Stimulated activated CD8-positive, alpha-beta memory T cell treated with anti-CD3 and anti-CD28 coated beads, Interleukin-7, amount 100 ng/mL, for 1 hour (primary cell): ENCODE measurements around the gene METTL21C.

Source experiments
- DNase-seq, 2 donors: peaks; one replicate each; pipeline ENCODE4 v3.0.0-alpha.2; 2020; ENCODE audit warnings: low read depth in 2 of 2

The METTL21C gene

DNA sequence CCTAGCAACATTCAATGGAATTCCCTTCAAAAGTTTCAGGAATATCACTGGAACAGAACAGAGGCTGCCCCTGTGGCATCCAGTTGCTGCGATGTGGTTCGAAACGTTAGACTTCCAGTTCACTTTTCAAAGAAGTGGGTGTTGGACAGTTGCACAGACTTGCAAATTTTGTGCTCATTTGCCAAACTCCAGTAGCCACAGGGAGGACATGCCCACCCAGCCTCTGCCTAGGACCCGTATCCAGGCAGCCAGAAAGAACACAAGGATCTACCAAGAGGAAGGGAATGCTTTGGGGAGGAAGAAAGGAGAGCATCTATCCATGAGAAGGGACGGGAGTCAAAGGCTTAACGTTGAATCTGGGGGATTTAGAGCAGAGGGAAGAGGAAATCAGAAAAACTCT lies at the start of gene METTL21C:
TSS of gene METTL21C (minus strand) at position 108 of the 400 bp plus-strand sequence. CDS start 546 bp downstream, outside the sequence.
- DNase-seq, result no peak

GRCh38 chr13:102742506-102742905 lies 47.7 kb upstream of the METTL21C start:
- no peak for DNase-seq

DNA sequence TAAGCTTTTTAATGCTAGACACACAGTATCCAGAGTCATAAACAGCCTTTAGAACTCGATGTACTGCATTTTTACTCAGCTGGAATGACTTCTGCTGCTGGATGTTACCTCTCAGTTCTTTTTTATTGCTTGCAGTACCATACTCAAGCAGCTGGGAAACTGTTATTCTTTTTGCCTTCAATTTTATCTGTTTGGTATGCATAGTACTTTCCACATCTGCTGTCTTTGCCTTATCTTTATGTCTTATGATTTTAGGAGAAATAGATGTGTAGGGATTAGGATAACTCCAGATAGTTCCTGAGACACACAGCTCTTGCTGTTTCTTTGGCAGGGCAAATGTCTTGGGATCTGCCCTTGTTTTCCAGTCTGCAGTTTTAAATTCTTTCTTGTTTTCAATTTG lies 47.3 kb upstream of the METTL21C start:
- no peak for DNase-seq

DNA sequence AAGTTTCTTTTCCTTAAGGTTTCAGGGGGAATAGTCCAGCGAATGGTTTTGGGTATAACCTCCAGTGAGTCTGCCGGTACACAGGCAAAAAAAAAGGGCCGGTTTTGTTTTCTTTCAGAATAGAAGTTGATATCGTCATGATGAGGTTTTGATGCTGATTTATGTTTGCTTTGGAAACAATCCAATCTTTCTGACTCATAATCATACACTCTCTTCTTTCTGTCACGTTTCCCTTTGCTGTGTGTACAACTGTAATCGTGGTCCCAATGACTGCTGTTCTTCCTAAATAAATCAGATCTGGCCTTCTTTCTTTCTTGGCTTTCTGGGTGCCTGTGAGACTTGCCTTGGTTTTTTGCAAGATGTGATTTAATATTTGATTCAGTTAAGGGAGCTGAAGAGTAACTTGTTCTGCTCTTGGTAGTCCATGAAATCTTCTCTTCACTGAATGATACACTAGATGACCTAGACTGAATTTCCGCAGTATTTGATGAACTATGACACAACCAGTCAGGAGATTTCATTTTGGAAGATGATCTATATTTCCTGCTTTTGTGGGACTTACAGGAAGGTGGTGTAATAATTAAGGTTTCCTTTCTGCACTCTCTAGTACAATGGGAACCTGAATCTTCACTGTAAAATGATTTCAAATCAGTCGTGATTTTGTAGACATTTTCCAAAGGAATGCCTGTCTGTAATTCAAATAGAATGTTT lies 34.9 kb upstream of the METTL21C start:
- no peak for DNase-seq

DNA sequence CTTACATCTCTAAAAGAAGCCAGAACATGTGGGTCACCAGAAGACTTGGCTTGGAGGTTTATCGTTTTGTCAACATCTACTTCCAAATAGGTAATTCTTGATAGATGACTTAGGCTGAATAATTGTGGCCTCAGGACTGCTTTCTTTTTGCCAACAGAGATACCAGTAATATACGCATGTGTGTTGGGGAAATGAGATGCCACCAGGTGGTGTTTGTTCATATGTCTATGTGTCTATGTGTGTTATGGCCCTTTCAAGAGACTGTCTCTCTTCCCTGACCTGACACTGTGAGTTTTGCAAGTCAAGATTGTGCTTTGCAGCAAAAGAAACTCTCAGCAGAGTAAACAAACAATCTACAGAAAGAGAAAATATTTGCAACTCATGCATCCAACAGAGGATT lies 31.6 kb upstream of the METTL21C start:
- DNase-seq, result no peak

- no peak for DNase-seq
Observed at GRCh38 chr13:102724923-102725322, 30.1 kb upstream of the METTL21C start.

- DNase-seq, result no peak
Observed at GRCh38 chr13:102721800-102722231, 27.0 kb upstream of the METTL21C start.

DNA sequence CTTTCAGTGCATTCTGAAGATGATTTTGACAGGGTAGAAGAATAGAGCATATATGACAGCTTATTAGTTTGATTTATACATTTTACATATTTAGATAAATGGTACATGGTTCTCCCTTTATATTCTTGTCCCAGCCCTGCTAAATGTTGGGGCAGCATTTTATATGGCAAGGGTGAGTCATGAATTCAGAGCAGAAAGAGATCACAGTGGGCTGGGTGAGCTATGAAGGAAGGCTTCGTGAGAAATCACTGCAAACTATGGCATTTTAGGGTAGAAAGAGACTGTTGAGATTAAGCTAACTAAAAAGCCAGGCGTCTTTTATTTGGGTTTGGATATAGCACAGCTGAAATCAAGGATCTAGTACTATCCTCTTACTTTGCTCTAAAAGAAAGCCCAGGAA lies 23.9 kb upstream of the METTL21C start:
- DNase-seq, result no peak

DNA sequence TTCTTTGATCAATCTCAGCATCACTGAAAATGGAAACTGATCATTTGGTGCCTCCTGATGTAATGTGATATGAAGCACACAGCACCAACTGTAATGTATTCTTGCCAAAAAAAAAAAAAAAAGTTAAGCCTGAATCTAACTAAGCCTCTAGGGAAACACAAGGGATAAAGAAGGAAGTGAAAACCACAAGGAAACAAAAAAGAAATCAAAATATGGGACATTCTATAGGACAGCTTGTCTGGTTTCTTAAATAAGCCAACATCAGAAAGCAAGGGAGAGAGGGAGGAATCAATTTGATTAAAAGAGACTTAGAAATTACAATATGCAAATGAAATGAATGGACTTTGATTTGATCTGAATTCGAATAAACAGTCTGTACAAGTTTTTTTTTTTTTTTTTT lies 20.6 kb upstream of the METTL21C start:
- DNase-seq, result no peak

- DNase-seq, result no peak
Observed at GRCh38 chr13:102710261-102710679, 15.4 kb upstream of the METTL21C start.

- no peak for DNase-seq
Observed at GRCh38 chr13:102709536-102709935, 14.7 kb upstream of the METTL21C start.

- no peak for DNase-seq
Observed at GRCh38 chr13:102708991-102709390, 14.1 kb upstream of the METTL21C start.

DNA sequence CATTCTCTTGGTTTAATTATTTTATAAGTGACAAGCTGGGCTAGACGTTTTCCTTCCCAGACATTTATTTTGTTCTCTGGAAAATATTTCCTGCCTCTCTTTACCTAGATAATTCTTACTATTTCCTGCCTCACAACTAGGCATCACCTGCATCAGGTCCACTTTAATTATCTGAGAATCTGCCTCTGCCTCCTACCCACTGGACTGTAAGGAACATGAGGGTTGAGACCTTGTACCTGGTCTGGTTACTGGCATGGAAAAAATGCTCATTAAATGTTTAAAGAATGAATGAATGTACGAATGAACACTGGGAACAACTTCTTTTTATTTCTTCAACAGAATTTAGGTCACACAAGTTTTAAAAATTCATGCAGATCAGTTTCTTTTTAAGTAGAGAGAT lies 13.4 kb upstream of the METTL21C start:
- DNase-seq, result no peak

GRCh38 chr13:102707467-102707866 lies 12.6 kb upstream of the METTL21C start:
- no peak for DNase-seq

GRCh38 chr13:102704238-102705058 lies 9.6 kb upstream of the METTL21C start:
- no peak for DNase-seq

DNA sequence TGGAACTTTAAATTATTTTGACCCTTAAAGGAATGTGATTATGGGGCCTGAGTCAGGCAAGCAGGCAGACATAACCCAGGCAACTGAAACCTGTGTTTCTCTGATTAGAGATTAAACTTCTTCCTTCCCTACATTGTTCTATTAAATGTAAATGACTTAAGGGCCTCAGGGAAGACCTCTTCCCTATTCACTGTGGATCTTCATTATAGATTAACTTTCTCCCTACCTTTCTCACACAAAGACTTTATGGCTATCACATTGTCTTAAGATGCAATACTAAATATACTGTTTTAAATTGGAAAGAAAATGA lies 8.8 kb upstream of the METTL21C start:
- DNase-seq, result no peak

GRCh38 chr13:102702965-102703725 lies 8.3 kb upstream of the METTL21C start:
- DNase-seq, result no peak

GRCh38 chr13:102701331-102701730 lies 6.5 kb upstream of the METTL21C start:
- DNase-seq, result no peak

DNA sequence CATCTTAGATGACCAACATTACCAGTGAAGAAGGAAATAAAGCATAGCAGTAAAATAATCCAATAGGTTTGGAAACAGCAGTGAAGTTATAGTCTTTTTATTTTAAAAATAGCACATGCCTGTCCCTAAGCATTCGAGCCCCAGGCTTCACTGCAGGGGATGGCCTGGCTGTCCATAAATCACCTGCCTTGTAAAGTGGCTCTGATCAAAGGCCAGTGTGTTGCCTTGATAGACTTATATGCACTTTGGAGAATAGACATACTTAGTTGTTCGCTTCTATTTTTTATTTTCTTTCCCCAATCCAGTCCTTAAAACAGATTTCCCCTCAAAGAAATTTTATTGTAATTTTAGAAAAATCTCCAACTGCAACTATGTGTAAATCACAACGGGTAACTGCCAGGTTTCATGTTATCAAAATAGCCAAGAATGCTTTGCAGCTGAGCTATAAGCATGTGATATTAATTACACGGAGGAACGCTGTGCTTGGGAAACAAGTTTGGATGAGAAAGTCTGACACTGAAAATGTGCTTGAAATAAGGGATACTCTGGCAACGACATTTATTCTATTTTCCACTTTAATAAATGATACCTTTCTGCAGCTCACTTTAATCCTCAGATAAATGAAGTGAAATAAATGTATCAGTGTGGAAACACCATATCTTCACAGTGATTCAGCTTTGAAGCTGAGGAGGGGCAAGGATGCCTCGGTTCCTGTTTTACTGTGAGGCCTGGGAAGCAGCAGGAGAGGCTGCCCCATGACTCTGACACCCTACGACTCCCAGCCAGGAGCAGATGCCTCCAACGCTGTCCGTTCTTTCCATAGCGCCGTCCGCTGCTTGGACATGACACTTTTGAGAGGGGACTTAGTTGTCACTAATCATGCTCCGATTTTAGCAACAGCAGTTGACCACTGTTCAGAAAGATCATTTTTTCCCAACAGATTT lies 5.5 kb upstream of the METTL21C start:
- DNase-seq, result no peak

DNA sequence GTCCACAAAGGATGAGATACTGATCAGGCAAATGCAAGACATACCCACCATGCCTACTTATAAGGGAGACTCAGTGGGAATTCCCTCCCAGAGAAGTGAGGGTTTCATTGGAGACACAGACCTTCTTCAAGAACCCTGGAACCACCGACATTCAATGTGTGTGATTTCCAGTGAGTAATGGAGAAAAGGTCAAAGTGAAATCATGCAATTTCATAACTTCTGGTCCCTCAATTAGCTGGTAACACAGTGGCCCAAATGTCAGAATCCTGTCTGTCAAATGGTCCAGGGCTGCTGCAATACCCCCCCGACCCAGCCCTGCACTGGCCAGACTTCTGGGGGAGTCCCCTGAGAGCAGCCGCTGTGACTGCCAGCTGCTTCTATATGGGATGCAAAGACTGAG lies 4.7 kb upstream of the METTL21C start:
- no peak for DNase-seq

DNA sequence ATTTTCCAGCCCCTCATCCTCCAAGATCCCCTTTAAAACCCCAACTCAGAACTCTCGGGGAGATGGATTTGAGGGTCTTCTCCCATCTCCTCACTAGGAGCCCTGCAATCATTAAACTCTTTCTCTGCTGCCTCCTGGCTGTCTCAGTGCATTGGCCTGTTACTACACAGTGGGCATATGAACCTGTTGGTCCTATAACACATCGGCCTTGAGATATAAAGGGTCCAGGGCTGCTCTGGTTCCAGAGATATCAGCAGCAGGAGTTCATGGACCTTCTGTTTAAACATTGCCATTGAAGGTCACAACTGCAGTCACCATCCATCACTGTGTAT lies 3.8 kb upstream of the METTL21C start:
- no peak for DNase-seq
